HCT116 (cell line): ENCODE measurements around the gene TOP3B. TPM values are rescaled to one million over a fixed set of nuclear protein-coding genes. Genes with fewer than 3 reads are reported as not detected.

Experiments
- ATAC-seq: fragments of 200-7000 bp; cut with Tn5 transposase; 2 replicates; pipeline ENCODE4 v1.9.1; 2020; ENCODE audit warnings: mild to moderate bottlenecking, moderate library complexity
- BruUV-seq: library from RNA; stranded (reverse); fragments of 400-500 nt; replicated peaks from 2 replicates; lab custom pipeline; 2021; lab: Mats Ljungman, UMichigan
- CTCF ChIA-PET: fragments of 300-600 bp; sonication (Branson Sonifier 250); formaldehyde crosslinking; loops from one replicate; lab custom pipeline; 2021; ENCODE audit warnings: antibody characterized with exemption; lab: Charles Lee
- POLR2A ChIA-PET: fragments of 300-600, 350-600 bp; sonication (Branson Sonifier 250); formaldehyde crosslinking; loops from one replicate; lab custom pipeline; 2021; ENCODE audit warnings: antibody characterized with exemption; lab: Charles Lee
- RAD21 ChIA-PET, 2 experiments: fragments of 300-600 bp; sonication (Branson Sonifier 250); formaldehyde crosslinking; loops; one replicate each; lab custom pipeline; 2023; ENCODE audit warnings: low total read pairs in 2 of 2; ENCODE audit not compliant: uncharacterized antibody in 2 of 2, unreplicated experiment in 2 of 2, low non-redundant PET in 1 of 2; lab: Charles Lee
- DNase-seq: peaks from one replicate; pipeline ENCODE4 v3.0.0-alpha.2; 2010; ENCODE audit warnings: low read depth, low spot score
- H2AFZ ChIP-seq: fragments of 200-600 bp; shearing (Covaris generic), sonication (generic); 2 replicates; pipeline ENCODE4 v1.6.1; 2017; ENCODE audit warnings: low read depth, mixed run types, mixed read lengths, antibody characterized with exemption, low read length; ENCODE audit not compliant: poor library complexity, severe bottlenecking
- H3K27ac ChIP-seq: 2 replicates; pipeline ENCODE4 v1.5.1; 2012; ENCODE audit warnings: low read depth, low read length
- H3K27me3 ChIP-seq: fragments of 200-600 bp; sonication (generic); 2 replicates; pipeline ENCODE4 v1.6.1; 2016; ENCODE audit warnings: mixed run types, low read length, mixed read lengths; ENCODE audit not compliant: insufficient read depth
- H3K36me3 ChIP-seq, 2 experiments: fragments of 200-500 bp in 1 of 2; fragments of 200-600 bp in 1 of 2; sonication (Bioruptor generic) in 1 of 2; sonication (generic) in 1 of 2; 2 replicates each; pipeline versions ENCODE4 v1.5.1 to v1.6.1; 2014 to 2016; ENCODE audit warnings: low read length in 2 of 2, inconsistent platforms in 1 of 2, mixed read lengths in 1 of 2, mixed run types in 1 of 2; ENCODE audit not compliant: insufficient read depth in 2 of 2, control insufficient read depth in 1 of 2
- H3K4me1 ChIP-seq, 2 experiments: fragments of 200-600 bp in 1 of 2; sonication (generic) in 1 of 2; 2 replicates each; pipeline versions ENCODE4 v1.5.1 to v1.6.1; 2012 to 2017; ENCODE audit warnings: low read length in 2 of 2, inconsistent platforms in 1 of 2, mild to moderate bottlenecking in 1 of 2, mixed read lengths in 1 of 2, mixed run types in 1 of 2, moderate library complexity in 1 of 2; ENCODE audit not compliant: insufficient read depth in 2 of 2, control insufficient read depth in 1 of 2
- H3K4me2 ChIP-seq: fragments of 200-600 bp; sonication (generic); 2 replicates; pipeline ENCODE4 v1.6.1; 2017; ENCODE audit warnings: mixed run types, low read length, mixed read lengths
- H3K4me3 ChIP-seq, 2 experiments: fragments of 200-600 bp in 1 of 2; sonication (generic) in 1 of 2; replicated peaks in 1 of 2; 2 replicates each; pipeline ENCODE4 v1.5.1; 2011 to 2016; ENCODE audit warnings: low read length in 2 of 2, control low read depth in 1 of 2, low read depth in 1 of 2, mild to moderate bottlenecking in 1 of 2, mixed read lengths in 1 of 2, mixed run types in 1 of 2
- H3K79me2 ChIP-seq: fragments of 200-600 bp; sonication (generic); 2 replicates; pipeline ENCODE4 v1.6.1; 2017; ENCODE audit warnings: mild to moderate bottlenecking, mixed run types, low read length, moderate library complexity, mixed read lengths; ENCODE audit not compliant: insufficient read depth
- H3K9ac ChIP-seq: fragments of 200-600 bp; sonication (generic); 2 replicates; pipeline ENCODE4 v1.6.1; 2016; ENCODE audit warnings: low read length, mixed read lengths
- H3K9me2 ChIP-seq: fragments of 200-600 bp; sonication (generic), shearing (Covaris generic); 2 replicates; pipeline ENCODE4 v1.6.1; 2017; ENCODE audit warnings: mixed run types, mild to moderate bottlenecking, moderate library complexity; ENCODE audit not compliant: insufficient read depth
- H3K9me3 ChIP-seq, 2 experiments: fragments of 200-500 bp in 1 of 2; fragments of 200-600 bp in 1 of 2; sonication (Bioruptor generic) in 1 of 2; sonication (generic) in 1 of 2; 2 replicates each; pipeline ENCODE4 v1.6.1; 2014 to 2017; ENCODE audit warnings: low read length in 2 of 2, mixed read lengths in 2 of 2, inconsistent platforms in 1 of 2, low read depth in 1 of 2, mild to moderate bottlenecking in 1 of 2, mixed run types in 1 of 2, moderate library complexity in 1 of 2; ENCODE audit not compliant: control insufficient read depth in 1 of 2, insufficient read depth in 1 of 2
- H4K20me1 ChIP-seq: fragments of 200-600 bp; sonication (generic), shearing (Covaris generic); 2 replicates; pipeline ENCODE4 v1.6.1; 2017; ENCODE audit warnings: mixed run types, mild to moderate bottlenecking, moderate library complexity; ENCODE audit not compliant: insufficient read depth
- CBX3 ChIP-seq: IDR thresholded peaks from 2 replicates; pipeline ENCODE4 v1.6.1; 2012; ENCODE audit warnings: low read depth
- CEBPB ChIP-seq: IDR thresholded peaks from 2 replicates; pipeline ENCODE4 v1.6.1; 2012; ENCODE audit warnings: low read depth
- EGR1 ChIP-seq: IDR thresholded peaks from 2 replicates; pipeline ENCODE4 v1.6.1; 2012; ENCODE audit warnings: low read depth
- REST ChIP-seq: IDR thresholded peaks from 2 replicates; pipeline ENCODE4 v1.6.1; 2012; ENCODE audit warnings: low read depth
- ZNF274 ChIP-seq: fragments of 200-500 bp; sonication (Bioruptor generic); IDR thresholded peaks from 2 replicates; pipeline ENCODE4 v1.6.1; 2014; ENCODE audit warnings: mild to moderate bottlenecking, low read depth, low read length, inconsistent platforms
- intact Hi-C: fragments of 100-400 bp; cut with micrococcal nuclease; formaldehyde crosslinking; loops from 2 replicates; pipeline ENCODE4 v1.10.0; 2022
- total RNA-seq: library from RNA; stranded (reverse); gene quantifications from one replicate; pipeline ENCODE4 v1.2.1, GENCODE V29; 2021; ENCODE audit not compliant: unreplicated experiment
- TF ChIP-seq, protein P1 (sequence below), 3 experiments: fragments of 200-600 bp in 1 of 3; sonication (generic) in 1 of 3; IDR thresholded peaks in 2 of 3; conservative IDR thresholded peaks in 1 of 3; 2 replicates each; pipeline ENCODE4 v1.5.1; 2012 to 2017; ENCODE audit warnings: low read depth in 2 of 3, low read length in 2 of 3, antibody characterized with exemption in 1 of 3, borderline replicate concordance in 1 of 3, control low read depth in 1 of 3, mild to moderate bottlenecking in 1 of 3, mixed read lengths in 1 of 3, mixed run types in 1 of 3, moderate library complexity in 1 of 3; ENCODE audit not compliant: insufficient read depth in 1 of 3

Gene TOP3B
- total RNA-seq, 1 experiment from 2014 or later = 50.1 TPM

GRCh38 chr22:21937821-21938070 lies 44.8 kb downstream of the TOP3B start:
- Histone ChIP-seq H3K9me2 (no peaks in the 10 kb centered on the region), H3K36me3 (peaks cover 0 to 27% of the 10 kb centered on the region in 2 experiments; a peak in 3 of 4 replicates), H3K4me1 (peaks cover 20 to 39% of the 10 kb centered on the region in 2 experiments), H3K9ac (peak overlapping the region; percentile 65), H4K20me1 (no peaks in the 10 kb centered on the region), H3K9me3 (no peaks in the 10 kb centered on the region), H3K4me2 (peak overlapping the region; percentile 83), H3K4me3 (peak overlapping the region; percentile 52 to 58; a peak in 3 of 4 replicates), H3K27me3 (no peaks in the 10 kb centered on the region), H3K79me2 (peaks cover 8% of the 10 kb centered on the region; the same call in 1 of the 2 replicates), H2AFZ (no peak overlapping the region), H3K27ac (peak overlapping the region; percentile 91)
- intact Hi-C loops = loop anchor here (2.0 kb wide), 1 partner anchor 225 kb away; no protein-coding TSS in a partner anchor
- RAD21 ChIA-PET = interaction anchor here in 1 of 2 experiments (1.5 to 1.6 kb wide), 2 partner anchors 15 to 224 kb away, joined by 4 to 5 read pairs; partner anchors contain the start of gene PPM1F
- BruUV-seq = no TSS peak
- POLR2A ChIA-PET = no interaction called here
- DNase-seq (no peak), ATAC-seq (no peak)
- TF ChIP-seq, protein P1, sequence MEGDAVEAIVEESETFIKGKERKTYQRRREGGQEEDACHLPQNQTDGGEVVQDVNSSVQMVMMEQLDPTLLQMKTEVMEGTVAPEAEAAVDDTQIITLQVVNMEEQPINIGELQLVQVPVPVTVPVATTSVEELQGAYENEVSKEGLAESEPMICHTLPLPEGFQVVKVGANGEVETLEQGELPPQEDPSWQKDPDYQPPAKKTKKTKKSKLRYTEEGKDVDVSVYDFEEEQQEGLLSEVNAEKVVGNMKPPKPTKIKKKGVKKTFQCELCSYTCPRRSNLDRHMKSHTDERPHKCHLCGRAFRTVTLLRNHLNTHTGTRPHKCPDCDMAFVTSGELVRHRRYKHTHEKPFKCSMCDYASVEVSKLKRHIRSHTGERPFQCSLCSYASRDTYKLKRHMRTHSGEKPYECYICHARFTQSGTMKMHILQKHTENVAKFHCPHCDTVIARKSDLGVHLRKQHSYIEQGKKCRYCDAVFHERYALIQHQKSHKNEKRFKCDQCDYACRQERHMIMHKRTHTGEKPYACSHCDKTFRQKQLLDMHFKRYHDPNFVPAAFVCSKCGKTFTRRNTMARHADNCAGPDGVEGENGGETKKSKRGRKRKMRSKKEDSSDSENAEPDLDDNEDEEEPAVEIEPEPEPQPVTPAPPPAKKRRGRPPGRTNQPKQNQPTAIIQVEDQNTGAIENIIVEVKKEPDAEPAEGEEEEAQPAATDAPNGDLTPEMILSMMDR (IDR thresholded peaks at IDR 0.05 in 2 of 3, conservative IDR thresholded peaks at IDR 0.05 in 1 of 3; ENCODE audit: borderline replicate concordance in 1 of 3, insufficient read depth in 1 of 3, low read depth in 2 of 3, low read length in 2 of 3) = no peak
- TF ChIP-seq REST (no peak), CEBPB (no peak), CBX3 (no peak), EGR1 (no peak), ZNF274 (no peak)
- CTCF ChIA-PET = interaction anchor here (0.8 to 1.8 kb wide), 10 partner anchors 10 to 223 kb away, joined by 3 to 19 read pairs (median 6); partner anchors contain the start of genes PPM1F and TOP3B
